Stimulated activated CD4-positive, alpha-beta T cell treated with anti-CD3 and anti-CD28 coated beads, Interleukin-15, amount 100 ng/mL, for 1 hour (primary cell): ENCODE results near the gene EPB41L4B.
"Not testable (repeated sequence)": the region's sequence is repeated elsewhere in the genome, so short reads cannot be mapped to it uniquely, and the experiment has no call there.

Experiments used
- DNase-seq, 2 donors: peaks; one replicate each; pipeline ENCODE4 v3.0.0-alpha.2; 2020; ENCODE audit warnings: low read depth in 1 of 2, low spot score in 1 of 2

The EPB41L4B gene

DNA sequence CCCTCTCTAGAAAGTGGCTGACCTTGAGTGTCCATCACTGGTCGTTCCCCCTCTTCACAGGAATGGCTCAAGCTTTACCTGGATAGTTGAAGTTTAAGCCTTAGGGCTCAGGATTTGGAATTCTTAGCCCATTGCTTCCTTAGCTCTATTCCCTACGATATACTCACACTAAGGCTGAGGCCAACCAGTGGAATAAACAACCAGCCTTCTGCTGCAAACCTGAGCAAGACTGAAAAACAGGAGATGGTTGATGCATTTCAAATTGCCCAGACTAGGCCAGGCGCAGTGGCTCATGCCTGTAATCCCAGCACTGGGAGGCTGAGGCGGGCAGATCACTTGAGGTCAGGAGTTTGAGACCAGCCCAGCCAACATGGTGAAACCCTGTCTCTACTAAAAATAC, 194.2 kb downstream of the EPB41L4B start:
- DNase-seq = not testable (repeated sequence)

DNA sequence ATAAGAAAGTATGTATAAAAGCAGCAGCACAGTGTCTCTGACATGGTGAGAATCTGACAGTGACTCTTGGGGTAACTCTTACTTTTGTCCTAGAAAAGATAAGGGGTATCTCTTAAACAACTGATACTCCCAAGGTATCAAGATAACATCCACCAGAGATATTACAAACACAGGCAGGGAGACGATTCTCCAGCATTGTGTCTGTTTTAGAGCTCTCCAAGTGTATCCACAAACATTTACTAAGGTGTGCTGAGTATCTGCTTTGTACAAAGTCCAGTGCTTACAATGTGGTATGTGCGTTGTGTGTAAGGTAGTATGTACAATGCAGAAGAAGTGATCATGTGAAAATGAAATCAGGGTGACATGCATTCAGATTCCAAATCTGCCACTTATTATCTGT, 196.7 kb downstream of the EPB41L4B start:
- no peak for DNase-seq

DNA sequence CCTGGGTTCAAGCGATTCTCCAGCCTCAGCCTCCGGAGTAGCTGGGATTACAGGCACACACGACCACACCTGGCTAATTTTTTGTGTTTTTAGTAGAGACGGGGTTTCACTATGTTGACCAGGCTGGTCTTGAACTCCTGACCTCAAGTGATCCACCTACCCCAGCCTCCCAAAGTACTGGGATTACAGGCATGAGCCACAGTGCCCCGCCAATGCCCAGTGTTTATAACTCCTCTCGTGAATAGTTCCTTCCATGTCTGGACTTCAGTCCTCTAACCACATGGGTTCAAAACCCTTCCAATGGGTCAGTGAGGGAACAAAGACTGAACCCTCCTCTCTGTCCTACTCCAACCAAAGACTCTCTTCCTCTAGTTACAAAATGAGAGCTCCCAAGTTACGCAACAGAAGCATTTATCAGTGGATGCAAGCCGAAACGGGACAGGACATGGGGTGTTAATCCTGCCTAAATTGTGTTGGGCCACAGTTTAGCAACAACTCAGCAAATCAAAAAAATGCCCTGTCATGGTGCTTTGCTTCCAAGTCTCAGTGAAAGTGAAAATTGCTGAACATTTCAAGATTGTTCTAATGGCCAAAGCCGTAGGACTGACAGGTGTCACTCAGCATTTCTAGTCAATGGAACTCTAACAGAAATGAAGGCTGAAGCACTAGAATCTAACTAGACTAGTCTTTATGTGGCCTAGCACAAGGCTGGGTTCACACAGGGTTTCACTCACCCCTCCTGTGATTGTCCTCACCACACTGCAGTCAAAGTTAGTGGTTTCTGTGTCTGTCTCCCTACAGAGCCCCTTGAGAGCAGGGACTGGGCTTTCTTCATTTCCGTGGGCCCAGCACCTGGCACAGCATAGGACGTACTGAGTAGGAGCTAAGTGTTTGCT, 197.9 kb downstream of the EPB41L4B start:
- DNase-seq = no peak
